AG04450 (cell line): ENCODE data around the gene CRHR1. TPM values are rescaled to one million over a fixed set of nuclear protein-coding genes. Genes with fewer than 3 reads are reported as not detected.

Source experiments
- CTCF ChIA-PET: fragments of 300-600, 350-600 bp; formaldehyde crosslinking; extraction: SDS; loops from one replicate; lab custom pipeline; 2022; ENCODE audit warnings: antibody characterized with exemption, inconsistent platforms; lab: Charles Lee
- POLR2A ChIA-PET: fragments of 350-600 bp; formaldehyde crosslinking; extraction: SDS; loops from one replicate; lab custom pipeline; 2021; ENCODE audit warnings: antibody characterized with exemption, inconsistent platforms; lab: Yijun Ruan, JAX
- DNase-seq: peaks from one replicate; pipeline ENCODE4 v3.0.0-alpha.2; 2011; ENCODE audit warnings: low read depth, low spot score
- H3K27ac ChIP-seq: one replicate; pipeline ENCODE4 v1.5.1; 2012; ENCODE audit warnings: low read depth, low read length, control low read depth
- H3K27me3 ChIP-seq: one replicate; pipeline ENCODE4 v1.6.0; 2012; ENCODE audit warnings: low read length; ENCODE audit not compliant: control insufficient read depth, insufficient read depth
- H3K4me3 ChIP-seq: 2 replicates; pipeline ENCODE4 v1.5.1; 2011; ENCODE audit warnings: mild to moderate bottlenecking, low read depth, low read length, control low read depth
- H3K9me3 ChIP-seq: 2 replicates; pipeline ENCODE4 v1.5.1; 2012; ENCODE audit warnings: low read length; ENCODE audit not compliant: control insufficient read depth, insufficient read depth
- polyA plus RNA-seq: library from polyadenylated mRNA; depleted of rRNA; stranded (reverse); fragments of >200 nt; gene quantifications from 2 replicates; pipeline ENCODE4 v1.2.3, GENCODE V29; 2011
- TF ChIP-seq, protein P1 (sequence below): IDR thresholded peaks from 2 replicates; pipeline ENCODE4 v1.5.1; 2011; ENCODE audit warnings: low read depth, low read length, control low read depth, inconsistent platforms

The CRHR1 gene
- polyA plus RNA-seq, 1 experiment, result not detected

DNA sequence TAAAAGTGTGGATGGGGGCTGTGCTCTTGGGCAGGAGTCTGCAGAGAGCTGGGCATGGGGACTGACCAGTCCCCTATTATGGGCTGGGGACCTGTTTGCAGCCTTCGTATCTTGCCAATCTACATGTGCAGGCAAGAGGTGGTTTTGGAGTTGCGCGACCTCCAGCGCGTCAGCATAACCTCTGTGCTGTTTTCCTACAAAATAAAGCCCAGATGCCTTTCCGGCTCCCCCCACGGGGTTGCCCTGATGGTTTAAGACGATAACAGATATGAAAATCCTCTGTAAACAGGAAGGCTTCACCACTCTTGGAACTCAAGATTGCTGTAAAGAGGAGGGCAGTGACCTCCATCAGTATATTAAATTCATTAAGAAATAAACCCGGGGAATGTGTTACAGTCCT lies 44.1 kb downstream of the CRHR1 start:
- peaks cover 2% of the 10 kb centered on the region for H3K27me3 ChIP-seq
- POLR2A ChIA-PET, result no interaction called here
- TF ChIP-seq, protein P1, sequence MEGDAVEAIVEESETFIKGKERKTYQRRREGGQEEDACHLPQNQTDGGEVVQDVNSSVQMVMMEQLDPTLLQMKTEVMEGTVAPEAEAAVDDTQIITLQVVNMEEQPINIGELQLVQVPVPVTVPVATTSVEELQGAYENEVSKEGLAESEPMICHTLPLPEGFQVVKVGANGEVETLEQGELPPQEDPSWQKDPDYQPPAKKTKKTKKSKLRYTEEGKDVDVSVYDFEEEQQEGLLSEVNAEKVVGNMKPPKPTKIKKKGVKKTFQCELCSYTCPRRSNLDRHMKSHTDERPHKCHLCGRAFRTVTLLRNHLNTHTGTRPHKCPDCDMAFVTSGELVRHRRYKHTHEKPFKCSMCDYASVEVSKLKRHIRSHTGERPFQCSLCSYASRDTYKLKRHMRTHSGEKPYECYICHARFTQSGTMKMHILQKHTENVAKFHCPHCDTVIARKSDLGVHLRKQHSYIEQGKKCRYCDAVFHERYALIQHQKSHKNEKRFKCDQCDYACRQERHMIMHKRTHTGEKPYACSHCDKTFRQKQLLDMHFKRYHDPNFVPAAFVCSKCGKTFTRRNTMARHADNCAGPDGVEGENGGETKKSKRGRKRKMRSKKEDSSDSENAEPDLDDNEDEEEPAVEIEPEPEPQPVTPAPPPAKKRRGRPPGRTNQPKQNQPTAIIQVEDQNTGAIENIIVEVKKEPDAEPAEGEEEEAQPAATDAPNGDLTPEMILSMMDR, result no peak
- CTCF ChIA-PET, result interaction anchor here (1.1 kb wide), 1 partner anchor 188 kb away, joined by 4 read pairs; no protein-coding TSS in a partner anchor
- H3K27ac ChIP-seq, result no peak overlapping the region
- no peak overlapping the region for H3K4me3 ChIP-seq
- no peaks in the 10 kb centered on the region; the same call in 1 of the 2 replicates for H3K9me3 ChIP-seq
- no peak for DNase-seq

GRCh38 chr17:45828582-45829133 lies 44.5 kb downstream of the CRHR1 start:
- Histone ChIP-seq H3K27me3 (peaks cover 2% of the 10 kb centered on the region), H3K4me3 (no peak overlapping the region), H3K27ac (no peak overlapping the region), H3K9me3 (no peaks in the 10 kb centered on the region; the same call in 1 of the 2 replicates)
- DNase-seq, result no peak
- ChIA-PET CTCF (no interaction called here), POLR2A (no interaction called here)
- TF ChIP-seq, protein P1, result no peak

- Histone ChIP-seq H3K27ac (no peak overlapping the region), H3K9me3 (no peaks in the 10 kb centered on the region; the same call in 1 of the 2 replicates), H3K27me3 (peaks cover 6% of the 10 kb centered on the region), H3K4me3 (no peak overlapping the region)
- DNase-seq, result no peak
- TF ChIP-seq, protein P1, result no peak
- CTCF ChIA-PET, result interaction anchor here (3.9 kb wide), 1 partner anchor 193 kb away, joined by 71 read pairs; no protein-coding TSS in a partner anchor
- POLR2A ChIA-PET, result no interaction called here
These were observed 49.8 kb downstream of the CRHR1 start for GRCh38 chr17:45833920-45834319.

DNA sequence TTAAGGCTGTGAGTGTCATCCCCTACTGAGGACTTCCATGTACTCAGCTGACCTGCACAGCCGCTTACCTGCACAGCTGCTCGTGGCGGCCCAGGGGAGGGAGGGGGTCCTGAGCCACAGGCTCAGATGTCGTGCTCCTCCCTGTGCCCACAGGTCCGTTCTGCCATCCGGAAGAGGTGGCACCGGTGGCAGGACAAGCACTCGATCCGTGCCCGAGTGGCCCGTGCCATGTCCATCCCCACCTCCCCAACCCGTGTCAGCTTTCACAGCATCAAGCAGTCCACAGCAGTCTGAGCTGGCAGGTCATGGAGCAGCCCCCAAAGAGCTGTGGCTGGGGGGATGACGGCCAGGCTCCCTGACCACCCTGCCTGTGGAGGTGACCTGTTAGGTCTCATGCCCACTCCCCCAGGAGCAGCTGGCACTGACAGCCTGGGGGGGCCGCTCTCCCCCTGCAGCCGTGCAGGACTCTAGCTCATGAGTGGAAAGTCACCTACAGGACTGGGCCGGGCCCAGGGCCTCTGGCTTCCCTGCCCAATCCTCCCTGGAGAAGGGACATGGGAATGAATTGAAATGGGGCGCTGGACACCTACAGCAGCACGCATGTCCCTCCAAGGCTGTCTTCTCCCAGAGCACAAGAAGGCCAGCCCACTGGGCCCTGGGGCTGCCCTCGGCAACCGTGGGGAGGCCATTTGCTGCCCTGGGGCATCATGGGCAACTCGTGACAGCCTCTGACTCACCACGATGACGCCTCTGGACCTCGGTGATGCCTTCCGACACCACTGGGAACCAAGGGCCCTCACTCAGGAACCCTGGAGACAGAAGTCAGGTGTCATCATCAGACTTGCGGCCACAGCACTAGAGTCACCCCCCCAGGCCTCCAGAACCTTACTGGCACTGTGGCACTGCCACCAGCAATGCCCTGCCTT lies 50.6 kb downstream of the CRHR1 start:
- Histone ChIP-seq H3K27ac (no peak overlapping the region), H3K4me3 (no peak overlapping the region), H3K27me3 (peaks cover 6% of the 10 kb centered on the region), H3K9me3 (no peaks in the 10 kb centered on the region; the same call in 1 of the 2 replicates)
- POLR2A ChIA-PET, result no interaction called here
- DNase-seq, result no peak
- TF ChIP-seq, protein P1, result no peak
- CTCF ChIA-PET, result interaction anchor here (1.6 kb wide), 1 partner anchor 194 kb away, joined by 6 read pairs; no protein-coding TSS in a partner anchor
